GM23338 (cell line): ENCODE results near the gene CCDC57. TPM values are rescaled to one million over a fixed set of nuclear protein-coding genes. Genes with fewer than 3 reads are reported as not detected.

Experiments used
- ATAC-seq: fragments of 200-7000 bp; cut with Tn5 transposase; 3 replicates; pipeline ENCODE4 v1.9.1; 2020
- DNase-seq: peaks from one replicate; pipeline ENCODE4 v3.0.0-alpha.2; 2015; ENCODE audit warnings: low spot score
- H2AFZ ChIP-seq: fragments of 200-600 bp; sonication (generic); 2 replicates; pipeline ENCODE4 v1.8.0; 2016; ENCODE audit warnings: antibody characterized with exemption, mild to moderate bottlenecking, moderate library complexity
- H3F3A ChIP-seq: fragments of 200-600 bp; sonication (generic); replicated peaks from 2 replicates; pipeline ENCODE4 v1.8.0; 2017; ENCODE audit warnings: antibody characterized with exemption, mixed run types, low read depth
- H3K27ac ChIP-seq: fragments of 200-600 bp; sonication (generic); 2 replicates; pipeline ENCODE4 v1.6.1; 2016; ENCODE audit warnings: low read depth
- H3K27me3 ChIP-seq: fragments of 200-600 bp; sonication (generic); 2 replicates; pipeline ENCODE4 v1.8.0; 2016; ENCODE audit warnings: mild to moderate bottlenecking, mixed run types, moderate library complexity; ENCODE audit not compliant: insufficient read depth
- H3K36me3 ChIP-seq: fragments of 200-600 bp; sonication (generic); 2 replicates; pipeline ENCODE4 v1.8.0; 2016; ENCODE audit warnings: mild to moderate bottlenecking; ENCODE audit not compliant: insufficient read depth
- H3K4me1 ChIP-seq: fragments of 200-600 bp; sonication (generic); 2 replicates; pipeline ENCODE4 v1.8.0; 2016; ENCODE audit warnings: mild to moderate bottlenecking, moderate library complexity; ENCODE audit not compliant: insufficient read depth
- H3K4me2 ChIP-seq: fragments of 200-600 bp; sonication (generic); 2 replicates; pipeline ENCODE4 v1.7.1; 2017; ENCODE audit warnings: mixed run types
- H3K4me3 ChIP-seq: fragments of 200-600 bp; sonication (generic); 2 replicates; pipeline ENCODE4 v1.6.1; 2016; ENCODE audit warnings: mixed run types
- H3K79me2 ChIP-seq: fragments of 200-600 bp; sonication (generic); replicated peaks from 2 replicates; pipeline ENCODE4 v1.8.0; 2017; ENCODE audit warnings: mild to moderate bottlenecking; ENCODE audit not compliant: insufficient read depth
- H3K9me2 ChIP-seq: fragments of 200-600 bp; sonication (generic); 2 replicates; pipeline ENCODE4 v1.8.0; 2017; ENCODE audit not compliant: insufficient read depth
- H4K20me1 ChIP-seq: fragments of 200-600 bp; sonication (generic); replicated peaks from 2 replicates; pipeline ENCODE4 v1.8.0; 2017; ENCODE audit warnings: mild to moderate bottlenecking; ENCODE audit not compliant: insufficient read depth
- H3K27ac Mint-ChIP-seq: 2 replicates; pipeline ENCODE4 v1.8.0; 2020; ENCODE audit warnings: inconsistent platforms, mild to moderate bottlenecking, moderate library complexity, mixed read lengths
- H3K27me3 Mint-ChIP-seq: 3 replicates; pipeline ENCODE4 v1.8.0; 2022; ENCODE audit warnings: low read depth, mild to moderate bottlenecking, moderate library complexity, mixed read lengths, inconsistent platforms; ENCODE audit not compliant: insufficient read depth, poor library complexity
- H3K36me3 Mint-ChIP-seq: 3 replicates; pipeline ENCODE4 v1.8.0; 2021; ENCODE audit warnings: low read depth, mild to moderate bottlenecking, inconsistent platforms, moderate library complexity, mixed read lengths
- H3K4me1 Mint-ChIP-seq: 3 replicates; pipeline ENCODE4 v1.8.0; 2020; ENCODE audit warnings: mild to moderate bottlenecking, inconsistent platforms, mixed read lengths
- H3K4me3 Mint-ChIP-seq: 3 replicates; pipeline ENCODE4 v1.8.0; 2021; ENCODE audit warnings: moderate library complexity, mild to moderate bottlenecking, inconsistent platforms, mixed read lengths
- H3K9me3 Mint-ChIP-seq: 3 replicates; pipeline ENCODE4 v1.8.0; 2020; ENCODE audit warnings: moderate library complexity, mild to moderate bottlenecking, inconsistent platforms, mixed read lengths
- EZH2 ChIP-seq: fragments of 200-600 bp; sonication (generic); IDR thresholded peaks from one replicate; pipeline ENCODE4 v1.8.0; 2017; ENCODE audit warnings: antibody characterized with exemption, mild to moderate bottlenecking, low read depth; ENCODE audit not compliant: unreplicated experiment
- EZH2phosphoT487 ChIP-seq: fragments of 200-600 bp; sonication (generic); IDR thresholded peaks from one replicate; pipeline ENCODE4 v1.8.1; 2018; ENCODE audit warnings: antibody characterized with exemption; ENCODE audit not compliant: unreplicated experiment
- JUNB ChIP-seq: IDR thresholded peaks from one replicate; pipeline ENCODE4 v1.6.1; 2016; ENCODE audit warnings: antibody characterized with exemption; ENCODE audit not compliant: unreplicated experiment
- POLR2AphosphoS5 ChIP-seq: IDR thresholded peaks from 2 replicates; pipeline ENCODE4 v1.6.1; 2016; ENCODE audit warnings: antibody characterized with exemption, low read depth
- ZNF331 ChIP-seq: fragments of 250-450 bp; sonication (Bioruptor Pico); IDR thresholded peaks from 2 replicates; pipeline ENCODE4 v1.5.0; 2020; ENCODE audit warnings: low read depth, mild to moderate bottlenecking, moderate library complexity
- polyA plus RNA-seq: library from polyadenylated mRNA; unstranded; fragments of >200 nt; fragmentation: Nextera tagmentation; extraction: Ambion mirVana; gene quantifications from 2 replicates; pipeline ENCODE4 v1.2.1, GENCODE V29; 2016
- total RNA-seq: library from RNA; depleted of rRNA; stranded (reverse); fragments of >200 nt; shearing (Covaris generic); gene quantifications from 2 replicates; pipeline ENCODE4 v1.2.3, GENCODE V29; 2014
- TF ChIP-seq, protein P1 (sequence below): IDR thresholded peaks from 2 replicates; pipeline ENCODE4 v1.6.1; 2016; ENCODE audit warnings: antibody characterized with exemption
- TF ChIP-seq, protein P2 (sequence below), 2 experiments: fragments of 200-600 bp in 1 of 2; sonication (generic) in 1 of 2; conservative IDR thresholded peaks; 2 replicates each; pipeline versions ENCODE4 v1.5.1 to v1.6.1; 2016 to 2017; ENCODE audit warnings: antibody characterized with exemption in 2 of 2, low read depth in 2 of 2, mild to moderate bottlenecking in 2 of 2, moderate library complexity in 1 of 2
- TF ChIP-seq, protein P3 (sequence below): fragments of 250-450 bp; sonication (Bioruptor Pico); IDR thresholded peaks from 2 replicates; pipeline ENCODE4 v1.5.0; 2020; ENCODE audit warnings: mild to moderate bottlenecking, moderate library complexity

CCDC57 gene
- total and polyA plus RNA-seq, 2 experiments from 2014 or later = 7.0 to 16.3 TPM

DNA sequence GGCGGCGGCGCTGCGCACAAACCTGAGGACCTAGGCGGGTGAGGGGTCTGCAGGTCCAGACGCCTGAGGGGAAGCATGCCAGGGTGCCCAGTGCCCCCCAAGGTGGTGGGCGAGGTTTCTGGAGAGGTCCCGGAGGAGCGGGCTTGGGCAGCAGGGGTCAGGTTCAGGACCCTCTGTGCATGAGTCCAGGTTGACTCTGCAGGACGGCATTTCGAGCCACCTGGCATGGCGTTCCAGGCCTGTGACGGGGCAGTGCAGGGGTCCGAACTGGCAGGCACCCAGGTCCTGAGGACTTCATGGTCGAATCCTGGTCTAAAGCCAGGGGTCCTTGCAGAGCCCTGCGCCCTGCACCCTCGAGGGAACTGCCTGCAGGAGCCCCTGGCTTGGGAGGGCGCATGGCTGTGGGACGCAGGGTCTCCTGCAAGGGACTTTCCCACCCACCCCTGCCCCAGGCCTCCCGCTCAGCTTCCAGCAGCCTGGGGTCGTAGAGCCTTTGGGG is 19.7 kb upstream of the CCDC57 start (continued):
- TF ChIP-seq, protein P1, sequence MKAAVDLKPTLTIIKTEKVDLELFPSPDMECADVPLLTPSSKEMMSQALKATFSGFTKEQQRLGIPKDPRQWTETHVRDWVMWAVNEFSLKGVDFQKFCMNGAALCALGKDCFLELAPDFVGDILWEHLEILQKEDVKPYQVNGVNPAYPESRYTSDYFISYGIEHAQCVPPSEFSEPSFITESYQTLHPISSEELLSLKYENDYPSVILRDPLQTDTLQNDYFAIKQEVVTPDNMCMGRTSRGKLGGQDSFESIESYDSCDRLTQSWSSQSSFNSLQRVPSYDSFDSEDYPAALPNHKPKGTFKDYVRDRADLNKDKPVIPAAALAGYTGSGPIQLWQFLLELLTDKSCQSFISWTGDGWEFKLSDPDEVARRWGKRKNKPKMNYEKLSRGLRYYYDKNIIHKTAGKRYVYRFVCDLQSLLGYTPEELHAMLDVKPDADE = no peak
- no peak for TF ChIP-seq EZH2phosphoT487
- TF ChIP-seq JUNB = no peak
- TF ChIP-seq ZNF331 = no peak
- TF ChIP-seq POLR2AphosphoS5 = no peak
- no peak for TF ChIP-seq EZH2
- TF ChIP-seq, protein P2, sequence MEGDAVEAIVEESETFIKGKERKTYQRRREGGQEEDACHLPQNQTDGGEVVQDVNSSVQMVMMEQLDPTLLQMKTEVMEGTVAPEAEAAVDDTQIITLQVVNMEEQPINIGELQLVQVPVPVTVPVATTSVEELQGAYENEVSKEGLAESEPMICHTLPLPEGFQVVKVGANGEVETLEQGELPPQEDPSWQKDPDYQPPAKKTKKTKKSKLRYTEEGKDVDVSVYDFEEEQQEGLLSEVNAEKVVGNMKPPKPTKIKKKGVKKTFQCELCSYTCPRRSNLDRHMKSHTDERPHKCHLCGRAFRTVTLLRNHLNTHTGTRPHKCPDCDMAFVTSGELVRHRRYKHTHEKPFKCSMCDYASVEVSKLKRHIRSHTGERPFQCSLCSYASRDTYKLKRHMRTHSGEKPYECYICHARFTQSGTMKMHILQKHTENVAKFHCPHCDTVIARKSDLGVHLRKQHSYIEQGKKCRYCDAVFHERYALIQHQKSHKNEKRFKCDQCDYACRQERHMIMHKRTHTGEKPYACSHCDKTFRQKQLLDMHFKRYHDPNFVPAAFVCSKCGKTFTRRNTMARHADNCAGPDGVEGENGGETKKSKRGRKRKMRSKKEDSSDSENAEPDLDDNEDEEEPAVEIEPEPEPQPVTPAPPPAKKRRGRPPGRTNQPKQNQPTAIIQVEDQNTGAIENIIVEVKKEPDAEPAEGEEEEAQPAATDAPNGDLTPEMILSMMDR (conservative IDR thresholded peaks at IDR 0.05; ENCODE audit: low read depth in 2 of 2) = no peak

DNA sequence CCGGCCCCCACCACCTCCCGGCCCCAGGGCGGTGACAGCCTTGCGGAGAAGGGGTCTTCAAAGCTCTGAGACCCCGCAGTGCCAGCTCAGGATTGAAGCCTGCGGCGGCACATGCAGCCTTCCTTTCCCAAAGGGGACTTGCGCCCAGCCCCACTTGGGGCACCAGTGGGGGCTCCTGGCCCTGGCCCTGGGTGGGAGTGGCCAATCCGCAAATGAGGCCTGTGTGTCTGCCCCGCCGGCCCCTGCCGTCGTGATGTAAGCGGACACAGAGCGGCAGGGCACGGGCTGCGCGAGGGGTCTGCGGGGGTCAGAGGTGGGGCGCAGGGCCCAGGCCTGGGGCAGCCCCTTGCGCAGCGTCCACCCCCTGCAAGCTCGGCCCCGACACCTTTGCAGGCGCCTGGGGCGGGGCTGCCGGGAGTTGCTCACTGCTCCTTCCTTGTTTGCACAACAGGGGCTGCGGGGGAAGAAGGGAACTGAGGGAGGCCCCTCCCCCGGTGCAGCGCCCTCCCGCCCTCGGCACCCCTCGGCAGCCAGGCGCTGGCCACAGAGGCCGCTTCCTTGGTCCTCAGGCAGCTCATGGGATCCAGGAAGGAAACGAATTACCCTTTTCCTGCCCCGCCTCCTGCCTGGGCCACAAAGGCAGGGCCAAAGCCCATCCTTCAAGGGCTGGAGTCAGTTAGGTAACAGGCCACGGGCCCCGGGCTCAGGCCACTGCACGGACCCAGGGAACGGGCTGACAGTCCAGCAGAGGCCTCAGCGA is 19.1 kb upstream of the CCDC57 start:
- Histone ChIP-seq H3K27me3 (peaks cover 49% of the 10 kb centered on the region), H2AFZ (peak overlapping the region; percentile 95), H3K36me3 (no peaks in the 10 kb centered on the region), H3F3A (no peaks in the 10 kb centered on the region; the same call in 1 of the 2 replicates), H3K9me2 (no peaks in the 10 kb centered on the region), H3K27ac (no peak overlapping the region), H3K4me2 (peak overlapping the region; percentile 90), H3K79me2 (no peaks in the 10 kb centered on the region), H4K20me1 (no peaks in the 10 kb centered on the region; the same call in 1 of the 2 replicates), H3K4me1 (no peaks in the 10 kb centered on the region), H3K4me3 (peak overlapping the region; percentile 66)
- H3K9me3 Mint-ChIP-seq = no peaks in the 10 kb centered on the region
- H3K4me1 Mint-ChIP-seq = peaks cover 5% of the 10 kb centered on the region; the same call in 1 of the 3 replicates
- ATAC-seq (peak; percentile 17), DNase-seq (peak; percentile 84)
- TF ChIP-seq, protein P2 (conservative IDR thresholded peaks at IDR 0.05; ENCODE audit: low read depth in 2 of 2) = no peak
- TF ChIP-seq, protein P3, sequence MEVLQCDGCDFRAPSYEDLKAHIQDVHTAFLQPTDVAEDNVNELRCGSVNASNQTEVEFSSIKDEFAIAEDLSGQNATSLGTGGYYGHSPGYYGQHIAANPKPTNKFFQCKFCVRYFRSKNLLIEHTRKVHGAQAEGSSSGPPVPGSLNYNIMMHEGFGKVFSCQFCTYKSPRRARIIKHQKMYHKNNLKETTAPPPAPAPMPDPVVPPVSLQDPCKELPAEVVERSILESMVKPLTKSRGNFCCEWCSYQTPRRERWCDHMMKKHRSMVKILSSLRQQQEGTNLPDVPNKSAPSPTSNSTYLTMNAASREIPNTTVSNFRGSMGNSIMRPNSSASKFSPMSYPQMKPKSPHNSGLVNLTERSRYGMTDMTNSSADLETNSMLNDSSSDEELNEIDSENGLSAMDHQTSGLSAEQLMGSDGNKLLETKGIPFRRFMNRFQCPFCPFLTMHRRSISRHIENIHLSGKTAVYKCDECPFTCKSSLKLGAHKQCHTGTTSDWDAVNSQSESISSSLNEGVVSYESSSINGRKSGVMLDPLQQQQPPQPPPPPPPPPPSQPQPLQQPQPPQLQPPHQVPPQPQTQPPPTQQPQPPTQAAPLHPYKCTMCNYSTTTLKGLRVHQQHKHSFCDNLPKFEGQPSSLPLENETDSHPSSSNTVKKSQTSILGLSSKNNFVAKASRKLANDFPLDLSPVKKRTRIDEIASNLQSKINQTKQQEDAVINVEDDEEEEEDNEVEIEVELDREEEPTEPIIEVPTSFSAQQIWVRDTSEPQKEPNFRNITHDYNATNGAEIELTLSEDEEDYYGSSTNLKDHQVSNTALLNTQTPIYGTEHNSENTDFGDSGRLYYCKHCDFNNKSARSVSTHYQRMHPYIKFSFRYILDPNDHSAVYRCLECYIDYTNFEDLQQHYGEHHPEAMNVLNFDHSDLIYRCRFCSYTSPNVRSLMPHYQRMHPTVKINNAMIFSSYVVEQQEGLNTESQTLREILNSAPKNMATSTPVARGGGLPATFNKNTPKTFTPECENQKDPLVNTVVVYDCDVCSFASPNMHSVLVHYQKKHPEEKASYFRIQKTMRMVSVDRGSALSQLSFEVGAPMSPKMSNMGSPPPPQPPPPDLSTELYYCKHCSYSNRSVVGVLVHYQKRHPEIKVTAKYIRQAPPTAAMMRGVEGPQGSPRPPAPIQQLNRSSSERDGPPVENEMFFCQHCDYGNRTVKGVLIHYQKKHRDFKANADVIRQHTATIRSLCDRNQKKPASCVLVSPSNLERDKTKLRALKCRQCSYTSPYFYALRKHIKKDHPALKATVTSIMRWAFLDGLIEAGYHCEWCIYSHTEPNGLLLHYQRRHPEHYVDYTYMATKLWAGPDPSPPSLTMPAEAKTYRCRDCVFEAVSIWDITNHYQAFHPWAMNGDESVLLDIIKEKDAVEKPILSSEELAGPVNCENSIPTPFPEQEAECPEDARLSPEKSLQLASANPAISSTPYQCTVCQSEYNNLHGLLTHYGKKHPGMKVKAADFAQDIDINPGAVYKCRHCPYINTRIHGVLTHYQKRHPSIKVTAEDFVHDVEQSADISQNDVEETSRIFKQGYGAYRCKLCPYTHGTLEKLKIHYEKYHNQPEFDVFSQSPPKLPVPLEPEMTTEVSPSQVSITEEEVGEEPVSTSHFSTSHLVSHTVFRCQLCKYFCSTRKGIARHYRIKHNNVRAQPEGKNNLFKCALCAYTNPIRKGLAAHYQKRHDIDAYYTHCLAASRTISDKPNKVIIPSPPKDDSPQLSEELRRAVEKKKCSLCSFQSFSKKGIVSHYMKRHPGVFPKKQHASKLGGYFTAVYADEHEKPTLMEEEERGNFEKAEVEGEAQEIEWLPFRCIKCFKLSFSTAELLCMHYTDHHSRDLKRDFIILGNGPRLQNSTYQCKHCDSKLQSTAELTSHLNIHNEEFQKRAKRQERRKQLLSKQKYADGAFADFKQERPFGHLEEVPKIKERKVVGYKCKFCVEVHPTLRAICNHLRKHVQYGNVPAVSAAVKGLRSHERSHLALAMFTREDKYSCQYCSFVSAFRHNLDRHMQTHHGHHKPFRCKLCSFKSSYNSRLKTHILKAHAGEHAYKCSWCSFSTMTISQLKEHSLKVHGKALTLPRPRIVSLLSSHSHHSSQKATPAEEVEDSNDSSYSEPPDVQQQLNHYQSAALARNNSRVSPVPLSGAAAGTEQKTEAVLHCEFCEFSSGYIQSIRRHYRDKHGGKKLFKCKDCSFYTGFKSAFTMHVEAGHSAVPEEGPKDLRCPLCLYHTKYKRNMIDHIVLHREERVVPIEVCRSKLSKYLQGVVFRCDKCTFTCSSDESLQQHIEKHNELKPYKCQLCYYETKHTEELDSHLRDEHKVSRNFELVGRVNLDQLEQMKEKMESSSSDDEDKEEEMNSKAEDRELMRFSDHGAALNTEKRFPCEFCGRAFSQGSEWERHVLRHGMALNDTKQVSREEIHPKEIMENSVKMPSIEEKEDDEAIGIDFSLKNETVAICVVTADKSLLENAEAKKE (CRISPR knock-in tag) = no peak
- TF ChIP-seq, protein P1 = 0 out of 2 replicates have a peak, but pooled peaks have one; percentile 12
- H3K27me3 Mint-ChIP-seq = peaks cover 40% of the 10 kb centered on the region
- no peaks in the 10 kb centered on the region for H3K36me3 Mint-ChIP-seq
- peak overlapping the region; percentile 49; the same call in 2 of the 3 replicates for H3K4me3 Mint-ChIP-seq
- no peak overlapping the region for H3K27ac Mint-ChIP-seq
